ENCODE results near the gene MRPS17. TPM values are rescaled to one million over a fixed set of nuclear protein-coding genes. Genes with fewer than 3 reads are reported as not detected.

Gene MRPS17
- polyA plus RNA-seq, 1 donor from 2014 or later: 20.5 TPM

DNA sequence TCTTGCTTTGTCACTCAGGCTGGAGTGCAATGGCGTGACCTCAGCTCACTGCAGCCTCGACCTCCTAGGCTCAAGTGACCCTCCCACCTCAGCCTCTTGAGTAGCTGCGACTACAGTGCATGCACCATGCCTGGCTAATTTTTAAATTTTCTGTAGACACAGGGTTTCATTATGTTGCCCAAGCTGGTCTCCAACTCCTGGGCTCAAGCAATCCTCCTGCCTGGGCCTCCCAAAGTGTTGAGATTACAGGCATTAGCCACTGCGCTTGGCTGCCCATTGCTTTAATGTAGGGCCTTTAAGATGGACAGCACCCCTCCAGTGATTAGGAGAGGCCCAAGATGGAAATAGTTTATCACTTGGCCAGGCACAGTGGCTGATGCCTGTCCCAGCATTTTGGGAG, 52.1 kb downstream of the MRPS17 start:
- H2AFZ ChIP-seq (ENCODE audit: low read depth, low read length): no peak overlapping the region
- H3K4me2 ChIP-seq (ENCODE audit: low read length): no peak overlapping the region
- no peak overlapping the region for H3K4me3 ChIP-seq (ENCODE audit: low read length)
- no peaks in the 10 kb centered on the region for H3K9me2 ChIP-seq (ENCODE audit: insufficient read depth, low read length)
- H3K9ac ChIP-seq (ENCODE audit: low read length): no peak overlapping the region
- H3K27me3 ChIP-seq (ENCODE audit: insufficient read depth, low read depth, low read length): no peaks in the 10 kb centered on the region
- TF ChIP-seq MXI1 (conservative IDR thresholded peaks at IDR 0.05; ENCODE audit: poor library complexity, severe bottlenecking): no peak
- no peak for TF ChIP-seq POLR2AphosphoS5 (IDR thresholded peaks at IDR 0.05)
- TF ChIP-seq SMC3 (conservative IDR thresholded peaks at IDR 0.05; ENCODE audit: poor library complexity): no peak
- no peak for TF ChIP-seq EP300 (conservative IDR thresholded peaks at IDR 0.05; ENCODE audit: poor library complexity, severe bottlenecking)
- TF ChIP-seq, protein P1, sequence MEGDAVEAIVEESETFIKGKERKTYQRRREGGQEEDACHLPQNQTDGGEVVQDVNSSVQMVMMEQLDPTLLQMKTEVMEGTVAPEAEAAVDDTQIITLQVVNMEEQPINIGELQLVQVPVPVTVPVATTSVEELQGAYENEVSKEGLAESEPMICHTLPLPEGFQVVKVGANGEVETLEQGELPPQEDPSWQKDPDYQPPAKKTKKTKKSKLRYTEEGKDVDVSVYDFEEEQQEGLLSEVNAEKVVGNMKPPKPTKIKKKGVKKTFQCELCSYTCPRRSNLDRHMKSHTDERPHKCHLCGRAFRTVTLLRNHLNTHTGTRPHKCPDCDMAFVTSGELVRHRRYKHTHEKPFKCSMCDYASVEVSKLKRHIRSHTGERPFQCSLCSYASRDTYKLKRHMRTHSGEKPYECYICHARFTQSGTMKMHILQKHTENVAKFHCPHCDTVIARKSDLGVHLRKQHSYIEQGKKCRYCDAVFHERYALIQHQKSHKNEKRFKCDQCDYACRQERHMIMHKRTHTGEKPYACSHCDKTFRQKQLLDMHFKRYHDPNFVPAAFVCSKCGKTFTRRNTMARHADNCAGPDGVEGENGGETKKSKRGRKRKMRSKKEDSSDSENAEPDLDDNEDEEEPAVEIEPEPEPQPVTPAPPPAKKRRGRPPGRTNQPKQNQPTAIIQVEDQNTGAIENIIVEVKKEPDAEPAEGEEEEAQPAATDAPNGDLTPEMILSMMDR (IDR thresholded peaks at IDR 0.05; ENCODE audit: poor library complexity, severe bottlenecking): no peak
- TF ChIP-seq RAD21 (conservative IDR thresholded peaks at IDR 0.05): no peak
- TF ChIP-seq EZH2 (IDR thresholded peaks at IDR 0.05; ENCODE audit: borderline replicate concordance, insufficient read depth, low read length, poor library complexity, severe bottlenecking): no peak
- no peak for TF ChIP-seq TAF1 (IDR thresholded peaks at IDR 0.05; ENCODE audit: low read depth)
- TF ChIP-seq, protein P2, sequence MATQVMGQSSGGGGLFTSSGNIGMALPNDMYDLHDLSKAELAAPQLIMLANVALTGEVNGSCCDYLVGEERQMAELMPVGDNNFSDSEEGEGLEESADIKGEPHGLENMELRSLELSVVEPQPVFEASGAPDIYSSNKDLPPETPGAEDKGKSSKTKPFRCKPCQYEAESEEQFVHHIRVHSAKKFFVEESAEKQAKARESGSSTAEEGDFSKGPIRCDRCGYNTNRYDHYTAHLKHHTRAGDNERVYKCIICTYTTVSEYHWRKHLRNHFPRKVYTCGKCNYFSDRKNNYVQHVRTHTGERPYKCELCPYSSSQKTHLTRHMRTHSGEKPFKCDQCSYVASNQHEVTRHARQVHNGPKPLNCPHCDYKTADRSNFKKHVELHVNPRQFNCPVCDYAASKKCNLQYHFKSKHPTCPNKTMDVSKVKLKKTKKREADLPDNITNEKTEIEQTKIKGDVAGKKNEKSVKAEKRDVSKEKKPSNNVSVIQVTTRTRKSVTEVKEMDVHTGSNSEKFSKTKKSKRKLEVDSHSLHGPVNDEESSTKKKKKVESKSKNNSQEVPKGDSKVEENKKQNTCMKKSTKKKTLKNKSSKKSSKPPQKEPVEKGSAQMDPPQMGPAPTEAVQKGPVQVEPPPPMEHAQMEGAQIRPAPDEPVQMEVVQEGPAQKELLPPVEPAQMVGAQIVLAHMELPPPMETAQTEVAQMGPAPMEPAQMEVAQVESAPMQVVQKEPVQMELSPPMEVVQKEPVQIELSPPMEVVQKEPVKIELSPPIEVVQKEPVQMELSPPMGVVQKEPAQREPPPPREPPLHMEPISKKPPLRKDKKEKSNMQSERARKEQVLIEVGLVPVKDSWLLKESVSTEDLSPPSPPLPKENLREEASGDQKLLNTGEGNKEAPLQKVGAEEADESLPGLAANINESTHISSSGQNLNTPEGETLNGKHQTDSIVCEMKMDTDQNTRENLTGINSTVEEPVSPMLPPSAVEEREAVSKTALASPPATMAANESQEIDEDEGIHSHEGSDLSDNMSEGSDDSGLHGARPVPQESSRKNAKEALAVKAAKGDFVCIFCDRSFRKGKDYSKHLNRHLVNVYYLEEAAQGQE (IDR thresholded peaks at IDR 0.05; ENCODE audit: borderline replicate concordance): no peak
- H3K36me3 ChIP-seq (ENCODE audit: insufficient read depth, low read length): no peaks in the 10 kb centered on the region
- no peak overlapping the region for H3K27ac ChIP-seq (ENCODE audit: low read length)
- no peaks in the 10 kb centered on the region for H4K20me1 ChIP-seq (ENCODE audit: insufficient read depth)
- H3F3A ChIP-seq (ENCODE audit: insufficient read depth, low read length, poor library complexity, severe bottlenecking): no peaks in the 10 kb centered on the region
- H3K79me2 ChIP-seq (replicated peaks; ENCODE audit: insufficient read depth, low read length): no peaks in the 10 kb centered on the region
- no peaks in the 10 kb centered on the region for H3K9me3 ChIP-seq (ENCODE audit: low read length)

Other genes with a start within 250 kb of the MRPS17 start
- gene SEPTIN14, start 89.1 kb upstream of the MRPS17 start, polyA plus RNA-seq: not detected in 2 replicates
- 20.5 and 21.1 TPM in 2 replicates for gene ZNF713, start 64.4 kb upstream of the MRPS17 start, polyA plus RNA-seq
- gene NIPSNAP2, start 12.7 kb downstream of the MRPS17 start, polyA plus RNA-seq: 83.3 and 87.0 TPM in 2 replicates
- 24.0 and 26.4 TPM in 2 replicates for gene PSPH, start 99.6 kb downstream of the MRPS17 start, polyA plus RNA-seq
- 268 and 275 TPM in 2 replicates for gene CCT6A, start 99.9 kb downstream of the MRPS17 start, polyA plus RNA-seq
- gene SUMF2, start 112.4 kb downstream of the MRPS17 start, polyA plus RNA-seq: 69.3 and 84.1 TPM in 2 replicates
- 2.6 TPM in 1 of 2 replicates, not detected in the other for gene PHKG1, start 141.1 kb downstream of the MRPS17 start, polyA plus RNA-seq
- gene CHCHD2, start 154.6 kb downstream of the MRPS17 start, polyA plus RNA-seq: 324 and 380 TPM in 2 replicates
- gene NUPR2, start 164.5 kb downstream of the MRPS17 start, polyA plus RNA-seq: not detected in 2 replicates